ENCODE data around the gene CEP112.

Gene CEP112

DNA sequence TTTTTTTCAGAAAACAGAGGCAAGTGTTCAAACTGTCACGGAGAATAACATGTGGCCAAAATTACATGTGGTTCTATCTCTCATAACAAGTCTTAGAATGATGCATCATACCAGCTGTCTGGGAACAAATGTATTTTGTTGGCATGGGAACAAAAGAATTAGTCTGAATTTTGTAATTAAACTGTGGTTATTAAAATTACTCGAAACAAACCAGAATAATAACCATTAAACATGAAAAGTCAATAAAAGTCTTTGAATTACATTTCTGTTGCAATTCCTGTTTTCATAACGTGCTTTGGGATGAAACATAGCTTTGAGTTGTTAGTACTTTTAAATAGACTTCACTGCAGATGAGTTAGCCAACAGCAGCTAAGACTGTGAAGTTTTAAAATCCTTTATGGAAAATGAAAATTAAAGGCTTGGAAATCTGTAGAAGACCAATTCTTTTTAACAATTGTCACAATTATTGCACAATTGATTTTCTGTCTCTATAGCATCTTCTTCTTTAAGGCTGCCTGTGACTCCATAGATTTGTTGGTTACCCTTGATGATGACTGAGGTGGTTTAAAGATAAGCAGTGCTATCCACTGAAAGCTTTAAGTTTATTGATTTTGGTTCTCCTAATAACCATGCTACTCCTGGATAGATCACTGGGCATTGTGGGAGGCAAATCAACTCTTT lies 512.6 kb downstream of the CEP112 start:
- no peak overlapping the region for H3K27ac ChIP-seq
- TF ChIP-seq, protein P1, sequence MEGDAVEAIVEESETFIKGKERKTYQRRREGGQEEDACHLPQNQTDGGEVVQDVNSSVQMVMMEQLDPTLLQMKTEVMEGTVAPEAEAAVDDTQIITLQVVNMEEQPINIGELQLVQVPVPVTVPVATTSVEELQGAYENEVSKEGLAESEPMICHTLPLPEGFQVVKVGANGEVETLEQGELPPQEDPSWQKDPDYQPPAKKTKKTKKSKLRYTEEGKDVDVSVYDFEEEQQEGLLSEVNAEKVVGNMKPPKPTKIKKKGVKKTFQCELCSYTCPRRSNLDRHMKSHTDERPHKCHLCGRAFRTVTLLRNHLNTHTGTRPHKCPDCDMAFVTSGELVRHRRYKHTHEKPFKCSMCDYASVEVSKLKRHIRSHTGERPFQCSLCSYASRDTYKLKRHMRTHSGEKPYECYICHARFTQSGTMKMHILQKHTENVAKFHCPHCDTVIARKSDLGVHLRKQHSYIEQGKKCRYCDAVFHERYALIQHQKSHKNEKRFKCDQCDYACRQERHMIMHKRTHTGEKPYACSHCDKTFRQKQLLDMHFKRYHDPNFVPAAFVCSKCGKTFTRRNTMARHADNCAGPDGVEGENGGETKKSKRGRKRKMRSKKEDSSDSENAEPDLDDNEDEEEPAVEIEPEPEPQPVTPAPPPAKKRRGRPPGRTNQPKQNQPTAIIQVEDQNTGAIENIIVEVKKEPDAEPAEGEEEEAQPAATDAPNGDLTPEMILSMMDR (IDR thresholded peaks at IDR 0.05), result no peak
- TF ChIP-seq ZFX (IDR thresholded peaks at IDR 0.05; ENCODE audit: borderline replicate concordance), result no peak

- no peak for TF ChIP-seq ZFX (IDR thresholded peaks at IDR 0.05; ENCODE audit: borderline replicate concordance)
- TF ChIP-seq, protein P1 (IDR thresholded peaks at IDR 0.05), result no peak
- H3K27ac ChIP-seq, result no peak overlapping the region
These were observed 513.4 kb downstream of the CEP112 start for GRCh38 chr17:65678546-65678945.

DNA sequence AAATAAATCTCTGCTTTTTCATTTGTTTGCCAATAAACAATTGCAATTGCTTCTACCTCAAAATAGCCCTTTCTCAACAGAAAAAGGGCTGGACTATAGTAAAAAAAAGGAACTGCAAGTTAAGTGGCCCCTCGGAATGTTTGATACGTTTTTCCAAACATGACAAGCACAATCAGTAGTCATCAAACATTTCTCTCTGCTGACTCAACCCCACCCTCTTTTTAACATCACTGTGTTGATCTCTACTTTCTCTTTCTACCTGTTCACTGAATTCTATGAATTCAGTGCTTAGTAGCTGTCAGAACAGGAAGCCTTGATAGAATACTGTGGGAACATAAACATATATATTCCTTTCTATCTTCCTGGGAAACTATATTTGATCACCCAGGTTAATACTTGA lies 514.0 kb downstream of the CEP112 start:
- TF ChIP-seq ZFX (IDR thresholded peaks at IDR 0.05; ENCODE audit: borderline replicate concordance), result no peak
- TF ChIP-seq, protein P1 (IDR thresholded peaks at IDR 0.05), result no peak

DNA sequence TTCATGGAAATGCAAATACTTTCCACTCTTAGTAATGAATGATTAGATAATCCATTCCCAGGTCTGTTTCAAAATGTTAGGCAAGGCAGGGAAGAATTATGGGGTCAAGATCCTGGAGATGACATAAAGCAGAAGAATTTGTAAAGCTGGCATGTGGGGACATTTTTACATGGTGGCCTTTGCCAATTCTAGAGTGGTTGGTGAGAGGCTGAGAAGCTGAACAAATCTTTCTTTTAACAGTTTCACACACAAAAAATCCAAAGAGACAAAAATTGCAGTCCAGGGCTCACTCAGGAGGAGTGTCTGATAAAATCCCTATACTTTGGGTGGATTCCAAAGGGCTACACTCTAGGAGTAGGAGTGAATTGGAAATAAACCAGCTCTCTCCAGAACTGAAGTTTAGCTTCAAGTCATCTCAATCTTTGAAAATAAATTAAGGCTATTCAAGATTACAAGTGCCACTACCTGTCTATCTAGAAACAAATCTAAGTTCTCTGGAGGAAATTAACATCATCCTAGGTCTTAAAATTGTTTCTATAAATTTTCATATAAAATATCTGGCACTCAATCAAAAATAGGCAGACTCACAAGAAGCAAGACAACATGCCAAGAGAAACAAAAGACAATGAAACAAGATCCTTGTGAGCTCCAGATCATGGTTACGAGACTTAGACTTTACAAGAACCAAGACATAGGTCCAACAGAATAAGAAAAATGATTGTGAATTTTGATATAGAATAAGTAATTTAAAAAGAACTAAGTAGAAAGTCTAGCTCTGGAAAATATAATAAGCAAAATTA lies 517.5 kb downstream of the CEP112 start:
- H3K27ac ChIP-seq, result no peak overlapping the region
- TF ChIP-seq ZFX (IDR thresholded peaks at IDR 0.05; ENCODE audit: borderline replicate concordance), result no peak
- TF ChIP-seq, protein P1 (IDR thresholded peaks at IDR 0.05), result no peak

More for the DNA sequence above, 514.0 kb downstream of the CEP112 start:
- H3K27ac ChIP-seq, result no peak overlapping the region

DNA sequence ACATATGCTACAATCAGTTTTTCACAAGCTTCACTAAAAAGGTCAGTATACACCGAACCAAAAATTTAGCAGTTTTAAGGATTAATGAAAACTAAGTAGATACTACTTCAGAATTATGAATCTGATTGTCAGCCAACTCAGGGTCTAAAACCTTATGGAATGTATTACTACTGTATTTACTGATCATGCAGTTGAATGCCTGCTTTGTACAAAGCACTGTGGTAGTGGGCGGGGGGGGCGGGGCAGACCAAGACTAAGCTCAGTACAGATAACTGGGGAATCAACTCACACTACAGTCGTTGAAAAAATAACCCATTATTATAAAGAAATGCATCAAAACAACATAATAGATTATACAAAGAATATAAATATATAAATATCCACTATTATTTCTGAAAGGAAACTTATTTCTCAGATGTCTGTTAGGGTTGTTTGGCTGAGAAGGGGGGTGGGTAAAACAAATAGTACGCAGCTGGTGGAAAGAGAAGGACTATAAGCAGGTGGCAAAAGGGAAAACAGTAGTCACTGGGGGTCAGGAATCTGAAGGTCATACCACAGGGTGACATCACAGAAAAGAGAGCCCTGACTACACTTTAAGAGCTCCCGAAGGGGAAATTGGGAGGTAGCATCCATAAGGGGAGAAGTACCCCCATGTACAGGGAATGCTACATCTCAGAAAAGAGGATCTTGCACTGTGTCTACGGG lies 521.1 kb downstream of the CEP112 start:
- no peak for TF ChIP-seq ZFX (IDR thresholded peaks at IDR 0.05; ENCODE audit: borderline replicate concordance)
- TF ChIP-seq, protein P1 (IDR thresholded peaks at IDR 0.05), result no peak
- no peak overlapping the region for H3K27ac ChIP-seq

DNA sequence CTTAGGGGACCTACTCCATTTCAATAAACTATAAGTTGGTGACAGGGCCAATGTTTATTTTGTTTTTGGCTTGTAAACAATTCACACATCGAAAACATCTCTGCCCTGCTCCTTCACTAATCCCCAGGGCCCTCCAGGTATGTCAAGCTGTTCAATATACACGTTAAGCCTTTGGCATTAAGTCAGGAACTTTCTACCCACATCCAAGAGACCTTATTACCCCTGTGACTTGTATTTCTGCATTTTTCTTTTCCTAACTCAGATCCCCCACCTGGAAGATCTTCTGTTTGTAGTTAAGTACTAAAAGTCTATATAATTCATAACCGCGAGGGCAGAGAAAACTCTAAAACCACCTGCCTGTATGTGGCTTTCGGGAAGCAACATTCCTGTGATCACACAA lies 523.7 kb downstream of the CEP112 start:
- H3K27ac ChIP-seq, result no peak overlapping the region
- TF ChIP-seq ZFX (IDR thresholded peaks at IDR 0.05; ENCODE audit: borderline replicate concordance), result no peak
- TF ChIP-seq, protein P1 (IDR thresholded peaks at IDR 0.05), result no peak
